ENCODE measurements around the gene TSPAN9. TPM values are rescaled to one million over a fixed set of nuclear protein-coding genes. Genes with fewer than 3 reads are reported as not detected.
A peak's percentile ranks its signal among the peaks of the same experiment; 100 is the strongest.

The TSPAN9 gene
- total RNA-seq, 1 donor, result 8.1 TPM

- DNase-seq (ENCODE audit: low read depth), result peak; percentile 45
- no peak overlapping the region for H3K4me3 ChIP-seq (ENCODE audit: low read depth, low read length)
- TF ChIP-seq CTCF (IDR thresholded peaks at IDR 0.05; ENCODE audit: insufficient read depth, low read length), result no peak
Observed at GRCh38 chr12:3127832-3128231, 50.7 kb downstream of the TSPAN9 start.

- no peak for TF ChIP-seq CTCF (IDR thresholded peaks at IDR 0.05; ENCODE audit: insufficient read depth, low read length)
- DNase-seq (ENCODE audit: low read depth), result no peak
- no peak overlapping the region for H3K4me3 ChIP-seq (ENCODE audit: low read depth, low read length)
Observed at GRCh38 chr12:3128498-3129293, 51.5 kb downstream of the TSPAN9 start.

- TF ChIP-seq CTCF (IDR thresholded peaks at IDR 0.05; ENCODE audit: insufficient read depth, low read length), result no peak
- DNase-seq (ENCODE audit: low read depth), result no peak
- no peak overlapping the region for H3K4me3 ChIP-seq (ENCODE audit: low read depth, low read length)
Observed at GRCh38 chr12:3129301-3130056, 52.3 kb downstream of the TSPAN9 start.

- H3K4me3 ChIP-seq (ENCODE audit: low read depth, low read length), result no peak overlapping the region
- no peak for TF ChIP-seq CTCF (IDR thresholded peaks at IDR 0.05; ENCODE audit: insufficient read depth, low read length)
- no peak for DNase-seq (ENCODE audit: low read depth)
Observed at GRCh38 chr12:3130057-3130830, 53.1 kb downstream of the TSPAN9 start.

- no peak for DNase-seq (ENCODE audit: low read depth)
- TF ChIP-seq CTCF (IDR thresholded peaks at IDR 0.05; ENCODE audit: insufficient read depth, low read length), result no peak
- H3K4me3 ChIP-seq (ENCODE audit: low read depth, low read length), result no peak overlapping the region
Observed at GRCh38 chr12:3131129-3131528, 54.0 kb downstream of the TSPAN9 start.

GRCh38 chr12:3132636-3133404 lies 55.6 kb downstream of the TSPAN9 start:
- TF ChIP-seq CTCF (IDR thresholded peaks at IDR 0.05; ENCODE audit: insufficient read depth, low read length), result no peak
- DNase-seq (ENCODE audit: low read depth), result peak; percentile 47
- H3K4me3 ChIP-seq (ENCODE audit: low read depth, low read length), result no peak overlapping the region

All from fibroblast of the aortic adventitia (primary cell).